Ovary (tissue), 9 donors: ENCODE measurements around the gene NAT10. TPM values are rescaled to one million over a fixed set of nuclear protein-coding genes. Genes with fewer than 3 reads are reported as not detected.

ENCODE experiments used
- DNase-seq, 5 donors: peaks; one replicate each; pipeline ENCODE4 v3.0.0-alpha.2; 2019 to 2020
- H3K27ac ChIP-seq, 2 donors: fragments of 200-600 bp; one replicate each; pipeline versions ENCODE4 v1.5.1 to v1.8.0; 2019 to 2022
- H3K27me3 ChIP-seq: fragments of 200-600 bp; one replicate; pipeline ENCODE4 v1.8.0; 2022
- H3K36me3 ChIP-seq: fragments of 200-600 bp; sonication (generic); one replicate; pipeline ENCODE4 v1.5.1; 2019
- H3K4me1 ChIP-seq: one replicate; pipeline ENCODE4 v1.8.1; 2013; ENCODE audit warnings: mild to moderate bottlenecking, moderate library complexity; ENCODE audit not compliant: insufficient read depth
- H3K4me3 ChIP-seq: fragments of 200-600 bp; sonication (generic); one replicate; pipeline ENCODE4 v1.5.1; 2017
- H3K9me3 ChIP-seq, 2 donors: fragments of 200-600 bp in 1 of 2; sonication (generic) in 1 of 2; one replicate each; pipeline versions ENCODE4 v1.5.1 to v1.8.1; 2013 to 2019; ENCODE audit warnings: mild to moderate bottlenecking in 1 of 2, moderate library complexity in 1 of 2
- CTCF ChIP-seq, 3 donors: fragments of 450-650 bp in 2 of 3; fragments of 200-600 bp in 1 of 3; IDR thresholded peaks; one replicate each; pipeline versions ENCODE4 v1.5.1 to v1.8.0; 2016 to 2022; ENCODE audit warnings: antibody characterized with exemption in 3 of 3, mild to moderate bottlenecking in 1 of 3
- EP300 ChIP-seq: sonication (generic); formaldehyde crosslinking; IDR thresholded peaks from one replicate; pipeline ENCODE4 v1.6.1; 2017; ENCODE audit warnings: antibody characterized with exemption
- POLR2A ChIP-seq: fragments of 450-650 bp; IDR thresholded peaks from one replicate; pipeline ENCODE4 v1.6.1; 2017; ENCODE audit warnings: antibody characterized with exemption, mild to moderate bottlenecking, moderate library complexity
- WGBS, 3 donors: extraction: QIAGEN DNeasy Blood & Tissue Kit in 1 of 3; methylation state at CpG; one replicate each; pipeline versions ENCODE4 v1.1.5 to v1.1.7; 2013 to 2017; 5-methylcytosine and 5-hydroxymethylcytosine counted together
- intact Hi-C, 4 donors: fragments of 100-400 bp; cut with DNase I; formaldehyde crosslinking; loops; one replicate each; pipeline versions ENCODE4 v1.11.0 to v1.15.1; 2022 to 2023
- polyA plus RNA-seq, 2 donors: library from polyadenylated mRNA; stranded (reverse); fragments of 200-250 nt in 1 of 2; fragments of 350-450 nt in 1 of 2; fragmentation: Illumina TruSeq in 1 of 2; extraction: RNeasy Lipid Tissue Mini Kit (QIAGEN cat#74804) in 1 of 2; gene quantifications; one replicate each; pipeline ENCODE4 v1.2.3, GENCODE V29; 2013 to 2014
- total RNA-seq, 7 donors: library from RNA; depleted of rRNA in 2 of 7; stranded (reverse); fragments of >200 nt in 2 of 7; fragmentation: NEBNext Ultra II Directional in 3 of 7; extraction: Animal tissue kit (Norgen Biotek cat#: 25700) in 3 of 7; gene quantifications; one replicate each; pipeline versions ENCODE4 v1.1.0 to v1.2.4, GENCODE V29; 2016 to 2023
- donor health status: DM: no; HTN: no; CAD: no; lungs with moderate emphysema.
- donor health status: DM: no; HTN: no; CAD: no.
- donor health status: Bipolar disorder and iron deficiency.
- donor health status: DM: yes; HTN: yes; CAD: no.
- donor health status: DM: no; HTN: no; CAD: no.
- donor health status: DM: yes; HTN: yes; CAD: no.

Gene NAT10
- total and polyA plus RNA-seq, 9 donors, result 19.8 to 60.9 (median 49.1) TPM

- no peaks in the 10 kb centered on the region for H3K4me1 ChIP-seq
- no peaks in the 10 kb centered on the region for H3K36me3 ChIP-seq
- 85 to 98% (median 91%) methylated on average over 2 of the region's 2 CpGs for WGBS, 3 donors
These were observed 8.6 kb downstream of the NAT10 start for GRCh38 chr11:34114014-34114413.

GRCh38 chr11:34114471-34114870, 9.0 kb downstream of the NAT10 start:
- no peaks in the 10 kb centered on the region for H3K9me3 ChIP-seq
- no peak for DNase-seq
- intact Hi-C loops, result no loop called here
- H3K27me3 ChIP-seq, result no peaks in the 10 kb centered on the region
- no peaks in the 10 kb centered on the region for H3K4me1 ChIP-seq
- no peaks in the 10 kb centered on the region for H3K36me3 ChIP-seq
- H3K27ac ChIP-seq, result no peak overlapping the region
- no peak overlapping the region for H3K4me3 ChIP-seq
- 67 to 76% (median 71%) methylated on average over 5 of the region's 5 CpGs for WGBS, 3 donors
- no peak for TF ChIP-seq EP300
- TF ChIP-seq POLR2A, result no peak
- TF ChIP-seq CTCF (IDR thresholded peaks at IDR 0.05), result no peak

More at GRCh38 chr11:34114014-34114413, 8.6 kb downstream of the NAT10 start:
- Histone ChIP-seq H3K4me3 (no peak overlapping the region), H3K9me3 (no peaks in the 10 kb centered on the region), H3K27me3 (no peaks in the 10 kb centered on the region), H3K27ac (no peak overlapping the region)
- no peak for TF ChIP-seq POLR2A
- no peak for TF ChIP-seq EP300
- no peak for TF ChIP-seq CTCF (IDR thresholded peaks at IDR 0.05)
- no peak for DNase-seq
- intact Hi-C loops, result no loop called here

GRCh38 chr11:34120651-34121050, 15.2 kb downstream of the NAT10 start:
- WGBS, 3 donors, result 94 to 98% (median 95%) methylated on average over 4 of the region's 4 CpGs
- no peaks in the 10 kb centered on the region for H3K4me1 ChIP-seq
- TF ChIP-seq EP300 (no peak), CTCF (IDR thresholded peaks at IDR 0.05) (no peak), POLR2A (no peak)
- no peak for DNase-seq
- no peak overlapping the region for H3K27ac ChIP-seq
- H3K27me3 ChIP-seq, result no peaks in the 10 kb centered on the region
- H3K9me3 ChIP-seq, result no peaks in the 10 kb centered on the region
- H3K4me3 ChIP-seq, result no peak overlapping the region
- H3K36me3 ChIP-seq, result no peaks in the 10 kb centered on the region
- intact Hi-C loops, result no loop called here

GRCh38 chr11:34124885-34125668, 19.6 kb downstream of the NAT10 start:
- H3K27me3 ChIP-seq, result no peaks in the 10 kb centered on the region
- intact Hi-C loops, result no loop called here
- 44 to 64% (median 48%) methylated on average over 4 of the region's 4 CpGs for WGBS, 3 donors

More at GRCh38 chr11:34124885-34125668, 19.6 kb downstream of the NAT10 start:
- Histone ChIP-seq H3K4me1 (no peaks in the 10 kb centered on the region), H3K36me3 (no peaks in the 10 kb centered on the region), H3K4me3 (no peak overlapping the region), H3K9me3 (no peaks in the 10 kb centered on the region), H3K27ac (no peak overlapping the region)
- no peak for DNase-seq
- TF ChIP-seq EP300 (no peak), POLR2A (no peak), CTCF (IDR thresholded peaks at IDR 0.05) (no peak)
